HG02938 (cell line): ENCODE measurements around the gene SH3GLB2.

Source experiments
- ATAC-seq: cut with Tn5 transposase; IDR thresholded peaks from one replicate; pipeline ENCODE4 v1.9.1; 2021; ENCODE audit warnings: mild to moderate bottlenecking, moderate library complexity; ENCODE audit not compliant: unreplicated experiment

The SH3GLB2 gene

DNA sequence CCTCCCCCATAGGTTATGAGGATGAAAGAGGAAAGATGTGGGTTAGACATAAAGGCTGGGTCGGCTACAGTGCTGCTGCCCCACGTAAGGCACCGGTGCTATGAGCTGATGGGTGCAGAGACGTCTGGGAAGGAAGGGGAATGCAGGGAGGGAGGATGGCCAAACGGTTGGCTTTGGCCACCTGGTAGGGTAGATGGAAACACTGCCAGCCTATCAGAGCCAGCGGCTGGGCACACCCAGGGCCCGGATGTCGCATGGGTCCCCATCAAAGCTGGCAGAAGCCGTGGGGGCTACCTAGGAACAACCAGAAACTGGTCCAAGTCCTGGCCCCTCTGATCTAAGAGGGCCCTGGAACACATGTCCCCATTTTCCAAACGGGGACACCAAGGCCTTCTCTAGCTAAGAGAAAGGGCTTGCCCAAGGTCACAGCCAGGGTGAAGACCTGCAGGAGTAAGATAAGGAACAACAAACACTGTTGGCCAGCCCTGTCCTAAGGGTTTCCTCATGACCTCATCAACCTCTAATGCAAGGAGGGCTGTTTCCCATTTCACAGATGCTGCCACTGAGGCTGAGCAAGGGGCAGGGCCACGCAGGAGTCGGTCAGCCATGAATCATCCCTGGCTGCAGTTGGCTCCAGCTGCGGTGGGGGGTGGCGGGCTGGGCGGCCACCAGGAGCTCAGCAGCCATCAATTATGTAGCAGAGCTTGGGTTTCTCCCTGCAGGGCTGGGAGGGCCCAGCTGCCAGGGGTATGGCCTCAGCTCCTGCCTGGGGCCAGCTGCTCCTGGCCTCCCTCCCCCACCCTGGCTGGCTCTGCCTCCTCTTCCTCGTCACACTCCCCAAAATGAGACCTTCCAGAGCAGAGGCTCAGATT, 4.9 kb downstream of the SH3GLB2 start:
- ATAC-seq = no peak

- ATAC-seq = no peak
Measured at GRCh38 chr9:129022037-129022436, 6.1 kb downstream of the SH3GLB2 start.

DNA sequence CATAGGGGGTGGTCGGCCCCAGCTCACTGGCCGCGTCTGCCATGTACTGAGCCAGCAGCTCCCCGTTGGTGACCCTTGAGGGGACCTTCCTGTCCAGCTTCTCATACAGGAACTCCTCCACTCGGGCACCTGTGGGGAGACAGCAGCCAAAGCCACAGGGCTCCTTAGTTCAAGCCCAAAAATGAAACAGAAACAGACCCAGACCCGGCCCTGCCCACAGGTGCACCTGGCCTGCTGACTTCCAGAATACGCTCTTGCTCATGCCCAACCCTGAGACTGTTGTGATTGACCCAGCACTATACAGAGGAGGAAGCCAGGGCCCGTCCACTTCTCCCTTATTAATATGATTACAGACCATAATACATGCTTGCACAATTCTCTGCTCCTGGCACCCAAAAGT, 7.0 kb downstream of the SH3GLB2 start:
- ATAC-seq = peak; percentile 54

- ATAC-seq = no peak
Measured at GRCh38 chr9:129014608-129015007, 13.5 kb downstream of the SH3GLB2 start.

DNA sequence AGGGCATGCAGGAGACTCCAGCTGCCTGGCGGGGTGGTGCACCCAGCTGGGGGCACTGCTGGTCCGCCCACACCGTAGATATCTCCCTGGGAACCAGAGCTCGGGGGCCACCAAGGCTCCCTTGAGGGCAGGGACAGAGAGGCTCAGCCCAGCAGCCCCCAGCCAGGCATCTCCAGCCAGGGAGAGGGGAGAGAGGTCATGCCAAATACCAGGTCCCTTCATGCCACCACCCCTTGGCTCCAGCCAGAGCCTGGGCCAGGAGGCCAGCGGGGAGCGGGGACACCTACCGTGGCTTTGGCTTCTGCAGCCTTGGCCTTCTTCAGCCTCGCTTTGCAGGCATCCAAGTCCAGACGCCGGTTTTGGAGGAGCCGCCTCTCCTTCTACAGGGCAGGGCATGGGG, 14.0 kb downstream of the SH3GLB2 start:
- no peak for ATAC-seq

- no peak for ATAC-seq
Measured at GRCh38 chr9:129013674-129014073, 14.5 kb downstream of the SH3GLB2 start.

DNA sequence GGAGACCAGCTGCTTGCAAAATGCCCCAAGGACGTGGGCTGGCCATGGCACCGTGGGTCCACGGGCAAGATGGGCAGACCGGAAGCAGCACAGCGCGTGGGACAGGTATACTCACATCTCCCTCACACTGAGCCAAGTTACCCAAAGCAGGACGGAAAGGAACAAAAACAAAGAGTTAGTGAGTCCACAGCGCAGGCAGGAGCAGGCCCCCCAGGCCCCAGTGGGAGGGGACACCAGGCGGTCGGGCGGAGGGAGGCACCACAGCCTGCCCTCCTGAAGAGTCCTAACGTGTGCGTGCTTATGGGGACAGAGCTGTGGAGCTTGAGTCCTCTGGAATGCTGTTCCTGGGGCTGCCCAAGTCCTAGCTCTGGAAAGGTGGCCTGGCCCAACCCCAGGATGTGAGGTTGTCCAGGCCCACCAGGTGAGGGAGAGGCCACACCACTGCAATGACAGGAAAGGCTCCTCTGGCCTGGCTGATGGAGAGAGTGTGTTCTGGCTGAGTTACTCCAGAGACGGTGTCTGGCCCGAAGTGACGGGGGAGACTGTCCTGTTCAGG, 15.2 kb downstream of the SH3GLB2 start:
- no peak for ATAC-seq

- ATAC-seq = no peak
Measured at GRCh38 chr9:129012343-129012742, 15.8 kb downstream of the SH3GLB2 start.

- ATAC-seq = no peak
Measured at GRCh38 chr9:129011761-129012181, 16.4 kb downstream of the SH3GLB2 start.

GRCh38 chr9:129011170-129011569, 17.0 kb downstream of the SH3GLB2 start:
- ATAC-seq = no peak

- ATAC-seq = no peak
Measured at GRCh38 chr9:129010267-129010975, 17.7 kb downstream of the SH3GLB2 start.

- ATAC-seq = no peak
Measured at GRCh38 chr9:129009584-129010141, 18.5 kb downstream of the SH3GLB2 start.

DNA sequence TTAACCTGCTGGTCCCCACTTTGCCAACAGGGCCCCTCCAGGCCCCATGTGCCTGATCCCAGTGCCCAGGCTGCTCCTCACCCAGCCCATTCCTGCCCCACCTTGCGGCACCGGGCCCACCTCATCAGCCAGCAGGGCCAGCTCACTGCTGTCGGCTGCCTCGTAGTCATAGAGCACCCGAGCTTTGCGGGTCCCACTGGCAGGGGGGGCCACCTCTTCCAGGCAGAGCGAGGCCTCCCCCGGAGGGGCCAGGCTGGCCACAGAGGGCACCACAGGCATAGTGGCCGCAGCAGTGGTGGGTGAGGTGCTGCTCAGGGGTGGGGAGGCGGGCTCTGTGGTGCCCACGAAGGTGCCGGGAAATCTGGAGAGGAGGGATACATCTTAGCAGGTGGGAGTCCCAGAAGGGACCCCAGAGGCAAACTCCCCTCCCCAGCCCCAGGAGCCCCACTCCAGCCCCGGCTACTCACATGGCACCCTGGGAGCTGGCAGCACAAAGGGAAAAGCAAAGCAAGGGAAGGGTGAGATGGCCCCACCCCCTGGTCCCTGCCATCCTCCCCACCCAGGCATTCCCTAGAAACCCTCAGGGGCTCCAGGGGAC, 19.0 kb downstream of the SH3GLB2 start:
- ATAC-seq = no peak

GRCh38 chr9:129008469-129008965, 19.6 kb downstream of the SH3GLB2 start:
- ATAC-seq = no peak

GRCh38 chr9:129007766-129008468, 20.2 kb downstream of the SH3GLB2 start:
- ATAC-seq = no peak

DNA sequence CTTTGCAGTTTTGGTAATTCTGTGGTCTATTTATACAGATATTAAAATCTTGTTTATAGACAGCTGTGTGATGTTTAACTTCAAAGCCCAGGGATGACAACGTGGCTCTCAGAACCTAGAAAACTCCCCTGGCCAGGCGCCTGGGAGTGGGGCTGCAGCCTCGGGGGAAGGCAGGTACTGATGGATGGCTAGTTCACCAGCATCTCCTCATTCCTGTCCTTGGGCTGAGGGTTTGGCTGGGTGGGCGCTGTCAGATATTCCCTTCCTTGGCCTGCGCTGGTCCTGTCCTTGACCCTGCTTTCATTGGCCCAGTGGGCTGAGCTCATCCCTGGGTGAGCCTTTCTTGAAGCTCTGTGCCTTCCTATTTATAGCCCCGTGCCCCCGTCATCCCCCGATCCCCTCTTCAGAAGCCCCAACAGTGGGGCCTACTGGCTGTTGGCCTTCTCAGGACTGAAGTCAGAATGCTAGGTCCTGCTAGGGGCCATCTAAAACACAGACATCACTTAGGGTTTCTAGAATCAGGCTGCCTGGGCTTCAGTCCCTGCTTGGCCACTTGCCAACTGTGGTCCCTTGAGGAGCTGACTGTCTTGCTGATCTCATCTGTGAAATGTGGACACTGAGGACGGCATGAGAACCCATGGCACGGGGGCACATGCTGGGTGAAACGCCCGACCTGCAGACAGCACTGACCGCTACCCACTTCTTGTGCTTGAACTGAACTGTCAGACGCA, 20.9 kb downstream of the SH3GLB2 start:
- ATAC-seq = no peak

GRCh38 chr9:129006328-129007034, 21.6 kb downstream of the SH3GLB2 start:
- ATAC-seq = no peak

DNA sequence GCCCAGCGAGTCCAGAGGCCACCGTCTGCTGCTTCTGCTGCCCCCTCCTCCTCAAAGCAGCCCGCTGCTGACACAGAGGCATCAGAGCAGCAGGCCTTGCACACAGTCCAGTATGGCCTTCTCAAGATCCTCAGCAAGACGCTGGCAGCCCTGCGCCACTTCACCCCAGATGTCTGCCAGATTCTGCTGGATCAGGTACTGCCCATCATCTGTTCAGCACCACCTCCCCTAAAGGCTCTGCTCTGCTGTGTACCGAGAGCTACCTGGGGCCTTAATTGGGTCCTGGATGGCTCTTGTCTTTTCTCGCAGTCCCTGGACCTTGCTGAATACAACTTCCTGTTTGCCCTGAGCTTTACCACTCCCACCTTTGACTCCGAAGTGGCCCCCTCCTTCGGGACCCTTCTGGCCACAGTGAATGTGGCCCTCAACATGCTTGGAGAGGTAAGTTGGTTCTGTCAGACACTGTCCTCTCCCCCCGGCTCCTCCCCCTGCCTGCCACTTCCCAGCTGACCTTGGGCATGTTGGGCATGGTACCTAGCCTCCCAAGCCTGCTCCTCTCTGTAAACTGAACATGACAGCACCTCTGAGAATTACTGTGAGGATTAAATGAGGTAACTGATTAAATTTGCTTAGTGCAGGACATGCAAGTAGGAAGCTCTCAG, 22.7 kb downstream of the SH3GLB2 start:
- no peak for ATAC-seq
